ENCODE data around the gene AFAP1. TPM values are rescaled to one million over a fixed set of nuclear protein-coding genes. Genes with fewer than 3 reads are reported as not detected.

Gene AFAP1
- total and polyA plus RNA-seq, 2 of the 8 experiments (the other 6 are each of a cell fraction or from before 2014, with no cell fraction given), result 3.6 to 18.2 TPM

DNA sequence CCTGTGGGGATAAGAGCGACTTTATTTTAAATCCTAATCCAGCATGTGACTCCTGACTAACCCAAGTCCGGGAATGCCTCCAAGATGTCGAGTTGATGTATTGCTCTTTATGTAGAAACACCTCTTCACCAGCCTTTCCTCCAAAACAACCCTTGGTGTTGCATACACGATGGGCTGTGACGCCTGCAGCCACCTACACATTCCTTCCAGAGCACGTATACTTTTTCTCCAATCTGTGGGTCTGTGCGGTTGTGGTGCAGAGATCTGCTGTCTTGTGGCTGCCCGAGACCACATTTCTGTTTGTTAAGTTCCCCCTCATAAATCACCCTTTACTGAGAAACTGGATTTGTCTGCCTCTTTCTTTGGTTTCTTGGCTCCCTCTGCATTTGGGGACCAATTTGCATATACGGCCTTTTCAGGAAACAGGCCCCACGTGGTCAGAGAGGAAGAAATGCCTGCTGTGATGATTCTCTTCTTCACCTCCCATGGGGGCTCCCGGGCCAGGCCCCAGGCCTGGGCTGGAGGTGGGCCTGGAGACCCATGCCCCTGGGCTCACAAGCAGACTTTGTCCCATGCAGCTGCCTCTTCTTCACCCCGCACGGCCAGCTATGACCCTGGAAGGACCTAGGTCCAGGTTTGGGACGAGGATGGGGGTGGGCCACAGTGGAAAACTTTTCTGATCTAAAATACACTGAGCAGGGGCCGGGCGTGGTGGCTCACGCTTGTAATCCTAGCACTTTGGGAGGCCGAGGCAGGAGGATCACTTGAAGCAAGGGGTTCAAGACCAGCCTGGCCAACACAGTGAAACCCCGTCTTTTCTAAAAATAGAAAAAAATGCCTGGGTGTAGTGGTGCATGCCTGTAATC lies 21.4 kb upstream of the AFAP1 start:
- ChIA-PET CTCF (ENCODE audit: partially characterized antibody) (interaction anchor here (0.8 to 4.3 kb wide), 6 partner anchors 9 to 156 kb away, joined by 3 to 28 read pairs (median 6); no protein-coding TSS in a partner anchor), POLR2A (ENCODE audit: partially characterized antibody) (interaction anchor here (0.9 to 1.5 kb wide), 2 partner anchors 20 to 21 kb away, joined by 5 to 6 read pairs; partner anchors contain the start of gene AFAP1)
- Histone ChIP-seq H2BK12ac (ENCODE audit: low read depth, low read length) (peak overlapping the region; percentile 85; the same call in 1 of the 2 replicates), H3K27ac (ENCODE audit: low read depth, low read length) (no peak overlapping the region), H3K4ac (replicated peaks; ENCODE audit: insufficient read length, low read depth, low read length) (no peak overlapping the region), H3K79me1 (ENCODE audit: low read depth, low read length) (no peaks in the 10 kb centered on the region), H3K27me3 (replicated peaks in 1 of 4; ENCODE audit: control insufficient read depth in 3 of 4, extremely low read depth in 1 of 4, insufficient read depth in 3 of 4, low read length in 3 of 4) (no peaks in the 10 kb centered on the region), H3K36me3 (ENCODE audit: control insufficient read depth in 2 of 4, insufficient read depth in 4 of 4, low read length in 3 of 4) (no peaks in the 10 kb centered on the region), H3K4me3 (ENCODE audit: extremely low read depth in 1 of 4, insufficient read depth in 2 of 4, low read depth in 3 of 4, low read length in 4 of 4) (no peak overlapping the region), H4K5ac (ENCODE audit: insufficient read length, low read depth, low read length) (no peak overlapping the region), H4K20me1 (replicated peaks in 1 of 2; ENCODE audit: control insufficient read depth in 1 of 2, insufficient read depth in 2 of 2, low read length in 2 of 2) (no peaks in the 10 kb centered on the region), H2BK15ac (ENCODE audit: low read length) (no peak overlapping the region), H3K18ac (ENCODE audit: extremely low read depth, low read length) (no peak overlapping the region; the same call in 1 of the 2 replicates), H2BK120ac (replicated peaks; ENCODE audit: low read depth, low read length) (no peak overlapping the region), H4K8ac (ENCODE audit: extremely low read depth, insufficient read depth, low read length) (no peak overlapping the region; the same call in 1 of the 2 replicates), H4K91ac (replicated peaks; ENCODE audit: insufficient read length, low read length) (no peak overlapping the region), H2BK5ac (ENCODE audit: low read depth, low read length) (no peak overlapping the region), H3K56ac (replicated peaks; ENCODE audit: insufficient read length, low read depth, low read length) (no peak overlapping the region), H3K79me2 (ENCODE audit: control insufficient read depth in 1 of 2, insufficient read depth in 2 of 2, low read length in 2 of 2) (no peaks in the 10 kb centered on the region), H3K14ac (ENCODE audit: insufficient read length) (no peak overlapping the region), H2AK5ac (ENCODE audit: low read depth, low read length) (0 out of 2 replicates have a peak overlapping the region, but pooled peaks have one; percentile 57), H3K9ac (replicated peaks in 1 of 4; ENCODE audit: extremely low read depth in 1 of 4, low read depth in 3 of 4, low read length in 3 of 4) (no peak overlapping the region), H3K9me3 (ENCODE audit: insufficient read depth in 2 of 2, low read depth in 1 of 2, low read length in 1 of 2) (no peaks in the 10 kb centered on the region), H3K23me2 (ENCODE audit: low read depth, low read length) (no peaks in the 10 kb centered on the region), H3K23ac (ENCODE audit: insufficient read length) (no peak overlapping the region), H3K4me1 (replicated peaks in 1 of 4; ENCODE audit: control insufficient read depth in 3 of 4, insufficient read depth in 4 of 4, low read length in 3 of 4) (peaks cover 3 to 12% (median 7%) of the 10 kb centered on the region in 4 experiments), H3K4me2 (ENCODE audit: insufficient read depth in 1 of 2, low read depth in 2 of 2, low read length in 2 of 2) (no peak overlapping the region), H2BK20ac (ENCODE audit: low read length) (0 out of 2 replicates have a peak overlapping the region, but pooled peaks have one; percentile 8), H2AFZ (ENCODE audit: low read length) (peak overlapping the region; percentile 20)
- FAIRE-seq, result no peak
- WGBS, 2 experiments (ENCODE audit: extremely low coverage in 1 of 2, insufficient coverage in 1 of 2, insufficient read length in 1 of 2, insufficient replicate concordance in 2 of 2, low coverage in 1 of 2, low lambda C conversion rate in 2 of 2, missing lambda C conversion rate in 1 of 2), result 82% methylated on average over 19 of the region's 19 CpGs; no CpG with 5 or more reads in 1 of the 2 experiments
- no peak for DNase-seq (ENCODE audit: low read depth in 1 of 2, low spot score in 2 of 2)
- TF ChIP-seq SP2 (IDR thresholded peaks at IDR 0.05; ENCODE audit: low read length), result no peak
- no peak for TF ChIP-seq YY1 (IDR thresholded peaks at IDR 0.05; ENCODE audit: low read depth, low read length)
- TF ChIP-seq RAD21 (IDR thresholded peaks at IDR 0.05 in 1 of 2, conservative IDR thresholded peaks at IDR 0.05 in 1 of 2; ENCODE audit: low read depth in 2 of 2, low read length in 2 of 2), result no peak
- no peak for TF ChIP-seq POU5F1 (IDR thresholded peaks at IDR 0.05; ENCODE audit: low read depth, low read length)
- TF ChIP-seq ZNF274 (IDR thresholded peaks at IDR 0.05; ENCODE audit: borderline replicate concordance, extremely low read depth, low read length), result no peak
- no peak for TF ChIP-seq POLR2AphosphoS5 (IDR thresholded peaks at IDR 0.05; ENCODE audit: low read depth, low read length)
- no peak for TF ChIP-seq SIX5 (IDR thresholded peaks at IDR 0.05; ENCODE audit: low read depth, low read length)
- TF ChIP-seq, protein P1, sequence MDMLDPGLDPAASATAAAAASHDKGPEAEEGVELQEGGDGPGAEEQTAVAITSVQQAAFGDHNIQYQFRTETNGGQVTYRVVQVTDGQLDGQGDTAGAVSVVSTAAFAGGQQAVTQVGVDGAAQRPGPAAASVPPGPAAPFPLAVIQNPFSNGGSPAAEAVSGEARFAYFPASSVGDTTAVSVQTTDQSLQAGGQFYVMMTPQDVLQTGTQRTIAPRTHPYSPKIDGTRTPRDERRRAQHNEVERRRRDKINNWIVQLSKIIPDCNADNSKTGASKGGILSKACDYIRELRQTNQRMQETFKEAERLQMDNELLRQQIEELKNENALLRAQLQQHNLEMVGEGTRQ (IDR thresholded peaks at IDR 0.05; ENCODE audit: low read length), result no peak
- no peak for TF ChIP-seq SP1 (IDR thresholded peaks at IDR 0.05; ENCODE audit: low read depth, low read length)
- no peak for TF ChIP-seq ASH2L (IDR thresholded peaks at IDR 0.05; ENCODE audit: low read length)
- TF ChIP-seq MAFK (IDR thresholded peaks at IDR 0.05; ENCODE audit: low read depth, low read length), result no peak
- TF ChIP-seq CREB1 (IDR thresholded peaks at IDR 0.05), result no peak

Measured in H1 (cell line).